ENCODE data around the gene ADNP2.

DNA sequence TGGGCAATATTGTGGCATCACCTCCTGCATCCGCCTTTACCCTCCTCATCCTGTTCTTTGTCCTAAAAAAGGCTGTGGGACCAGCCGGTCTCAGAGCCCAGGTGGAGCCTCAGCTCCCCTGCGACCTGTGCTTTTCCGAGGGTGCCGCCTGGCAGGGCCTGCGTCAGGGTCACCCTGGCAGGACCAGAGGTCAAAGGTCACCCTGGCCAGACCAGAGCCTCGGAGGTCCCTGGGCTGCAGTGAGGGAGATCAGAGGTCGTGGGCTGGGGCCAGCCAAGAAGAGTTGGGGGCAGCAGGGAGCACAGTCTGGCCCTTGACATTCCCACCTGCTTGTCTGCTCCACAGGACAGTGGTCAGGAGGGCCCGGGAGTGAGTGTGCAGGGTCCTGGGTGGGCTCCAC is 43.4 kb upstream of the ADNP2 start:
- no peak for TF ChIP-seq CTCF (IDR thresholded peaks at IDR 0.05)
- TF ChIP-seq POLR2A (IDR thresholded peaks at IDR 0.05): no peak
